Uterus (tissue), 2 donors: ENCODE data around the gene ATP1B4.

Source experiments
- POLR2A ChIP-seq, 2 donors: fragments of 450-650 bp; IDR thresholded peaks; one replicate each; pipeline ENCODE4 v1.6.1; 2016; ENCODE audit warnings: antibody characterized with exemption in 2 of 2, mild to moderate bottlenecking in 1 of 2, moderate library complexity in 1 of 2
- TF ChIP-seq, protein P1 (sequence below), 4 experiments: fragments of 200-600 bp in 2 of 4; fragments of 450-650 bp in 2 of 4; sonication (generic) in 2 of 4; IDR thresholded peaks; one replicate each; pipeline ENCODE4 v1.5.1; 2016 to 2019; ENCODE audit warnings: antibody characterized with exemption in 4 of 4, mild to moderate bottlenecking in 2 of 4, moderate library complexity in 1 of 4

DNA sequence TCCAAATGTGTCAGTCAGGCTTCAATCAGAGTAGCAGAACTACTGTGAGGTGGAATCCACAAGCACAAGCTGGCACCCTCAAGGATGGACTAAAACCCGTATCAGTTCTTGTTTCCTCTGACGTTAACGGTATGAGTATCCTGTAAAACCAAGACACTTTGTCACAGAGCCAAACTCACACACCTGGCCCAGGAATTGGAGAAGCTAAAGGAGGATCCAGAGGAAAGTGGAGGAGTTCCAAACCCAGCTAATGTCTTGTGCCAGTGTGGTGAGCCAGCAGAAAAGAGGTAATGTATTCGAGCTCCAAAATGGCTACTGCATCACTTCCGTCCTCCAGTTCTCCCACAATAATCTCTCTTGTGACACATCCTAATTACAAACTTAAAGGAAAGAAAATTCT lies 44.7 kb downstream of the ATP1B4 start:
- TF ChIP-seq, protein P1, sequence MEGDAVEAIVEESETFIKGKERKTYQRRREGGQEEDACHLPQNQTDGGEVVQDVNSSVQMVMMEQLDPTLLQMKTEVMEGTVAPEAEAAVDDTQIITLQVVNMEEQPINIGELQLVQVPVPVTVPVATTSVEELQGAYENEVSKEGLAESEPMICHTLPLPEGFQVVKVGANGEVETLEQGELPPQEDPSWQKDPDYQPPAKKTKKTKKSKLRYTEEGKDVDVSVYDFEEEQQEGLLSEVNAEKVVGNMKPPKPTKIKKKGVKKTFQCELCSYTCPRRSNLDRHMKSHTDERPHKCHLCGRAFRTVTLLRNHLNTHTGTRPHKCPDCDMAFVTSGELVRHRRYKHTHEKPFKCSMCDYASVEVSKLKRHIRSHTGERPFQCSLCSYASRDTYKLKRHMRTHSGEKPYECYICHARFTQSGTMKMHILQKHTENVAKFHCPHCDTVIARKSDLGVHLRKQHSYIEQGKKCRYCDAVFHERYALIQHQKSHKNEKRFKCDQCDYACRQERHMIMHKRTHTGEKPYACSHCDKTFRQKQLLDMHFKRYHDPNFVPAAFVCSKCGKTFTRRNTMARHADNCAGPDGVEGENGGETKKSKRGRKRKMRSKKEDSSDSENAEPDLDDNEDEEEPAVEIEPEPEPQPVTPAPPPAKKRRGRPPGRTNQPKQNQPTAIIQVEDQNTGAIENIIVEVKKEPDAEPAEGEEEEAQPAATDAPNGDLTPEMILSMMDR (IDR thresholded peaks at IDR 0.05) = no peak
- no peak for TF ChIP-seq POLR2A (IDR thresholded peaks at IDR 0.05)
